SU-DHL-6 (cell line): ENCODE results near the gene P2RY12.

Experiments
- H2AFZ ChIP-seq: fragments of 200-600 bp; sonication (generic); 2 replicates; pipeline ENCODE4 v1.6.1; 2014; ENCODE audit warnings: low read depth, mild to moderate bottlenecking, moderate library complexity, mixed read lengths, antibody characterized with exemption, low read length; ENCODE audit not compliant: severe bottlenecking
- H3F3A ChIP-seq: fragments of 200-600 bp; shearing (Covaris generic); 2 replicates; pipeline ENCODE4 v1.6.0; 2016; ENCODE audit warnings: antibody characterized with exemption, mild to moderate bottlenecking; ENCODE audit not compliant: insufficient read depth
- H3K27ac ChIP-seq: fragments of 200-600 bp; sonication (generic); 2 replicates; pipeline ENCODE4 v1.5.1; 2016; ENCODE audit warnings: low read depth, mild to moderate bottlenecking, low read length, moderate library complexity, mixed read lengths
- H3K27me3 ChIP-seq: fragments of 200-600 bp; sonication (generic), shearing (Covaris generic); 2 replicates; pipeline ENCODE4 v1.6.0; 2014; ENCODE audit warnings: mild to moderate bottlenecking, low read length
- H3K36me3 ChIP-seq: fragments of 200-600 bp; sonication (generic); 2 replicates; pipeline ENCODE4 v1.6.1; 2014; ENCODE audit warnings: mild to moderate bottlenecking, low read length, mixed read lengths
- H3K4me2 ChIP-seq: fragments of 300-600, 200-600 bp; shearing (Covaris generic), sonication (generic); 2 replicates; pipeline ENCODE4 v1.6.0; 2014; ENCODE audit warnings: low read length, low read depth, mild to moderate bottlenecking; ENCODE audit not compliant: poor library complexity, severe bottlenecking
- H3K4me3 ChIP-seq: fragments of 200-600 bp; sonication (generic); 2 replicates; pipeline ENCODE4 v1.5.1; 2014; ENCODE audit warnings: antibody characterized with exemption, low read length, mild to moderate bottlenecking, mixed read lengths; ENCODE audit not compliant: insufficient read depth, poor library complexity, severe bottlenecking
- H3K79me2 ChIP-seq: fragments of 200-600 bp; sonication (generic); 2 replicates; pipeline ENCODE4 v1.6.1; 2014; ENCODE audit warnings: mild to moderate bottlenecking, low read length, moderate library complexity; ENCODE audit not compliant: insufficient read depth
- H3K9ac ChIP-seq: fragments of 200-600 bp; sonication (generic); 2 replicates; pipeline ENCODE4 v1.7.0; 2014; ENCODE audit warnings: mild to moderate bottlenecking, low read length
- H3K9me2 ChIP-seq: fragments of 200-600 bp; sonication (generic); replicated peaks from 2 replicates; pipeline ENCODE4 v1.6.1; 2014; ENCODE audit warnings: low read length; ENCODE audit not compliant: insufficient read depth
- H3K9me3 ChIP-seq: fragments of 200-600 bp; sonication (generic); 2 replicates; pipeline ENCODE4 v1.6.1; 2014; ENCODE audit warnings: low read length, mixed read lengths; ENCODE audit not compliant: insufficient read depth
- H4K20me1 ChIP-seq: fragments of 200-600 bp; sonication (generic); 2 replicates; pipeline ENCODE4 v1.6.1; 2014; ENCODE audit warnings: low read depth, mild to moderate bottlenecking, antibody characterized with exemption, low read length, moderate library complexity, mixed read lengths
- CTCF ChIP-seq: fragments of 200-600 bp; sonication (generic); IDR thresholded peaks from one replicate; pipeline ENCODE4 v1.5.1; 2017; ENCODE audit warnings: antibody characterized with exemption, mild to moderate bottlenecking, low read length, moderate library complexity; ENCODE audit not compliant: insufficient read depth, poor library complexity, severe bottlenecking
- EZH2phosphoT487 ChIP-seq: fragments of 200-600 bp; sonication (generic), shearing (Covaris generic); conservative IDR thresholded peaks from 2 replicates; pipeline ENCODE4 v1.6.1; 2018; ENCODE audit warnings: mild to moderate bottlenecking, antibody characterized with exemption, low read length, moderate library complexity, mixed read lengths

The P2RY12 gene

DNA sequence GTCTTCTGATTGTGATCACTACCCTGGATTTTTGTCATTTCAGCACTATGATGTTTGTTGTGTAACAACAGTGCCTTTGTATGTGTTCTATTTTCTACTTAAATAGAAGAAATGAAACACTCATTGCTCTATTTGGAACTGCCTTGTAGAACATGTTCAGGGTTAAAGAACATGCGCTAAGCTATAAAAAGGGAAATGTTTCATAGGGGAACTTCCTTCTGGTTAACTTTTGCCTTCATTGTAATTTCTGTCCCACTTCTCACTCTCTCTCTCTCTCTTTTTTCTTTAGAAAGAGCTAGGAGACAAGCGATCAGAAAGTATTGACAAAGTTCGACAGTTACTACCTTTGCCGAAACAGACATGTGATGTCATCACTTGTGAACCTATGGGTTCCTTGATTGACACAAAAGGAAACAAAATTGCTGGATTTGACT is at the start of gene P2RY12:
TSS of gene P2RY12 (minus strand) at position 13 of the 434 bp plus-strand sequence. CDS start 45,908 bp downstream, outside the sequence.
- peaks cover 8% of the 10 kb centered on the region; the same call in 1 of the 2 replicates for H3K36me3 ChIP-seq
- H3K4me3 ChIP-seq, result peak within 1 kb of the TSS; percentile 48
- no peak within 1 kb of the TSS for H2AFZ ChIP-seq
- H3K27ac ChIP-seq, result peak within 1 kb of the TSS; percentile 95
- no peaks in the 10 kb centered on the region for H3K9me3 ChIP-seq
- TF ChIP-seq CTCF (no peak), EZH2phosphoT487 (no peak)
- peaks cover 8% of the 10 kb centered on the region; the same call in 1 of the 2 replicates for H3K79me2 ChIP-seq
- H4K20me1 ChIP-seq, result no peaks in the 10 kb centered on the region
- H3K27me3 ChIP-seq, result no peaks in the 10 kb centered on the region
- peak within 1 kb of the TSS; percentile 49 for H3K9ac ChIP-seq
- no peaks in the 10 kb centered on the region for H3K9me2 ChIP-seq
- H3K4me2 ChIP-seq, result peak within 1 kb of the TSS; percentile 86
- peaks cover 71% of the 10 kb centered on the region for H3F3A ChIP-seq

- Histone ChIP-seq H3K79me2 (no peaks in the 10 kb centered on the region), H3K36me3 (peaks cover 5% of the 10 kb centered on the region; the same call in 1 of the 2 replicates), H2AFZ (no peak overlapping the region), H3K9ac (no peak overlapping the region), H3K4me3 (no peak overlapping the region), H3F3A (no peaks in the 10 kb centered on the region), H3K9me3 (no peaks in the 10 kb centered on the region), H3K4me2 (no peak overlapping the region), H4K20me1 (no peaks in the 10 kb centered on the region), H3K27ac (no peak overlapping the region), H3K9me2 (no peaks in the 10 kb centered on the region), H3K27me3 (no peaks in the 10 kb centered on the region)
- no peak for TF ChIP-seq EZH2phosphoT487
- TF ChIP-seq CTCF, result no peak
Observed at GRCh38 chr3:151432616-151433372, 48.2 kb upstream of the P2RY12 start.

DNA sequence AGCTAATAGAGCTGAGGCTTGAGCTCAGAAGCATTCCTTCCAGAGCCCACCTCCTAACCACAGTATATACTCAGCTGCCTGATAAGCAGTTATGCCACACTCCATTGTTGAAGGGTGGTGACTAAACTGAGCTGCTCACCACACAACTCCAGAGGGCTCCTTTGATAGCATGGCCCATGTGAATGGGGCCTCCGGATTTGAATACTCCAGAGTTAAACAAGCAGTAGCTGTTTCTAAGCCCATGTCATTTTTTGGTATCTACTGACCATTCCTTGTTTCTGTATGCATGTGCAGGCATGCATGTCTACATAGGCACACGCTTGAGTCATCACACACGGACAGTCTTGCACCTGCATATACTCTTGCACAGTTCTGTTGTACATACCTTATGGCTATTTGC is 47.4 kb upstream of the P2RY12 start:
- H3K9me3 ChIP-seq, result no peaks in the 10 kb centered on the region
- H3K79me2 ChIP-seq, result no peaks in the 10 kb centered on the region
- no peak overlapping the region for H3K4me2 ChIP-seq
- H3K9ac ChIP-seq, result no peak overlapping the region
- TF ChIP-seq CTCF, result no peak
- no peak for TF ChIP-seq EZH2phosphoT487
- H4K20me1 ChIP-seq, result no peaks in the 10 kb centered on the region
- H3K4me3 ChIP-seq, result no peak overlapping the region
- H3K27me3 ChIP-seq, result no peaks in the 10 kb centered on the region
- no peaks in the 10 kb centered on the region for H3F3A ChIP-seq
- no peak overlapping the region for H3K27ac ChIP-seq
- no peaks in the 10 kb centered on the region for H3K9me2 ChIP-seq
- H3K36me3 ChIP-seq, result peaks cover 5% of the 10 kb centered on the region; the same call in 1 of the 2 replicates
- no peak overlapping the region for H2AFZ ChIP-seq
